Measurements from ENCODE around the gene KIF1C. TPM values are rescaled to one million over a fixed set of nuclear protein-coding genes. Genes with fewer than 3 reads are reported as not detected.

Gene KIF1C
- total and polyA plus RNA-seq, 9 of the 15 experiments (the other 6 are each of a cell fraction or from before 2014, with no cell fraction given): 0.38 to 68.4 (median 25.1) TPM

- H3K4me3 ChIP-seq: peak within 1 kb of the TSS; percentile 77
- POLR2A ChIA-PET: interaction anchor here (0.6 to 2.4 kb wide), 12 partner anchors 8 to 145 kb away, joined by 3 to 13 read pairs (median 4); partner anchors contain the start of genes ENO3, INCA1 and KIF1C
- no peaks in the 10 kb centered on the region for H3K27me3 ChIP-seq (ENCODE audit: control insufficient read depth in 2 of 2, insufficient read depth in 2 of 2, low read length in 2 of 2)
- peak within 1 kb of the TSS; percentile 73 to 94 for H3K9ac ChIP-seq (ENCODE audit: insufficient read depth in 1 of 2, low read depth in 2 of 2, low read length in 2 of 2)
- H3K4me2 ChIP-seq (ENCODE audit: insufficient read depth, low read length): peak within 1 kb of the TSS; percentile 82
- H3K79me2 ChIP-seq (ENCODE audit: control insufficient read depth, insufficient read depth, low read length): peaks cover 26% of the 10 kb centered on the region
- in situ Hi-C loops (cut with MboI) (no loop called here), intact Hi-C loops (cut with micrococcal nuclease) (no loop called here)
- 0% methylated on average over 28 of the region's 78 CpGs for WGBS (ENCODE audit: insufficient coverage, low coverage, missing lambda C conversion rate)
- peaks cover 15% of the 10 kb centered on the region for H3K36me3 ChIP-seq (ENCODE audit: control insufficient read depth, insufficient read depth, low read length)
- H3K9me1 ChIP-seq (ENCODE audit: control insufficient read depth, insufficient read depth, low read length): no peaks in the 10 kb centered on the region
- CTCF ChIA-PET (ENCODE audit: low intra/inter-chr PET ratio): interaction anchor here (0.7 to 0.9 kb wide), 3 partner anchors 46 to 78 kb away, joined by 3 read pairs; no protein-coding TSS in a partner anchor
- peak within 1 kb of the TSS; percentile 94 for H2AFZ ChIP-seq (ENCODE audit: low read depth, low read length)
- peak; percentile 72 for FAIRE-seq
- H3K9me3 ChIP-seq (replicated peaks; ENCODE audit: control insufficient read depth, insufficient read depth, low read depth, low read length): no peaks in the 10 kb centered on the region
- H3K27ac ChIP-seq (ENCODE audit: extremely low read depth, low read depth, low read length): peak within 1 kb of the TSS; percentile 74
- H3K4me1 ChIP-seq (replicated peaks in 1 of 2; ENCODE audit: control insufficient read depth in 2 of 2, insufficient read depth in 2 of 2, low read length in 2 of 2): peaks cover 10 to 21% of the 10 kb centered on the region in 2 experiments; a peak in 4 of 5 replicates
- peak; percentile 93 for ATAC-seq
- no TSS peak for BruUV-seq (replicated peaks)
- peak; percentile 85 to 90 (median 86) for DNase-seq (ENCODE audit: extremely low read depth in 1 of 4, low spot score in 3 of 4)
- no peaks in the 10 kb centered on the region for H4K20me1 ChIP-seq (replicated peaks; ENCODE audit: control insufficient read depth, insufficient read depth, low read length)
- TF ChIP-seq DEAF1 (CRISPR knock-in tag; IDR thresholded peaks at IDR 0.05) (no peak), HMGXB4 (CRISPR knock-in tag; IDR thresholded peaks at IDR 0.05) (peak; percentile 91), CHD7 (IDR thresholded peaks at IDR 0.05; ENCODE audit: low read depth, low read length) (no peak), NFIC (IDR thresholded peaks at IDR 0.05) (peak; percentile 46; the same call in 1 of the 2 replicates), SMARCA4 (IDR thresholded peaks at IDR 0.05) (no peak)
Measured at GRCh38 chr17:4986951-4987766, 10.6 kb upstream of the KIF1C start, which contains the start of gene CAMTA2. CAMTA2 (minus strand) TSS chr17:4987675; CDS start chr17:4986222, 1,453 bp downstream.

Data from K562 (cell line).